ENCODE data around the gene PFDN6. TPM values are rescaled to one million over a fixed set of nuclear protein-coding genes. Genes with fewer than 3 reads are reported as not detected.

Gene PFDN6
- total and polyA plus RNA-seq, 2 of the 13 experiments (the other 11 are each of a cell fraction or from before 2014, with no cell fraction given) = 75.5 to 87.0 TPM

DNA sequence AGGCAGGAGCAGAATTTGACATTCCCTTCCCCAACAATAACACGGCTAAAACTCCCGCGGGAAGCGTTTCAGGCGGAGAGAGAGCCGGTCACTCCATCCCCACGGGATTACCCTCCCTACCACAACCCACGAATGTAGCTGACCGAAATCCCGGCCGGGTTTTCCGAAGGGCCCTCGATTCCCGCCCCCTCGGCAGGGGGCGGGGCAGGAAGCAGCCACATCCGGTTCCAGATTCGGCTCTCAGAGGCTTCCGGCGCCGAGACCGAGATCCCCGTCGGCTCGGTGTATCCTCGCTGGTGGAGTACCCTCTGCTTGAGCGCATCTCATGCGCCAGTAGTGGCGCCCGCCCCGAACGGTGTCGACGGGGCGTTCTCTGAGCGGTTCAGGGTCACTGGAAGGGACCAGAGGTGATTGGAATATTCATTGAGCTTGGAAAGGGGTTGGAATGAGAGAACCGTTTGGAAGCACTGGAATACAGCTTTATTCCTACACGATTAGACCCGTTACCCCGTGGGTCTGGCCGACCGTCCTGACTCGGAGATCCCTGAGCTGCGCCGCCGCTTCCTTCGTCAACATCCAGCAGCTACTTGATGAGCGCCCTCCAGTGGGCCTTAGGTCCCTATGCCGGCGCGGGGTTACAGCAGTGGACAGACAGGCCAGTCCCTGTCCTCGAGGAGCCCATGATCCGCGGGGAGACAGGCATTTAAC is 10.0 kb downstream of the PFDN6 start (continued):
- TF ChIP-seq ZNF431 (CRISPR knock-in tag; IDR thresholded peaks at IDR 0.05; ENCODE audit: borderline replicate concordance, low read depth) = peak; percentile 15
- peak; percentile 69 for TF ChIP-seq FOXA3 (CRISPR knock-in tag; IDR thresholded peaks at IDR 0.05)
- TF ChIP-seq RAD21 (CRISPR knock-in tag; IDR thresholded peaks at IDR 0.05) = peak; percentile 74
- peak; percentile 27; the same call in 1 of the 2 replicates for TF ChIP-seq NFKB2 (CRISPR knock-in tag; IDR thresholded peaks at IDR 0.05; ENCODE audit: borderline replicate concordance)
- TF ChIP-seq KLF12 (CRISPR knock-in tag; IDR thresholded peaks at IDR 0.05; ENCODE audit: borderline replicate concordance) = peak; percentile 37; the same call in 1 of the 2 replicates
- TF ChIP-seq SMYD3 (CRISPR knock-in tag; IDR thresholded peaks at IDR 0.05) = peak; percentile 63; the same call in 1 of the 2 replicates
- TF ChIP-seq, protein P1, sequence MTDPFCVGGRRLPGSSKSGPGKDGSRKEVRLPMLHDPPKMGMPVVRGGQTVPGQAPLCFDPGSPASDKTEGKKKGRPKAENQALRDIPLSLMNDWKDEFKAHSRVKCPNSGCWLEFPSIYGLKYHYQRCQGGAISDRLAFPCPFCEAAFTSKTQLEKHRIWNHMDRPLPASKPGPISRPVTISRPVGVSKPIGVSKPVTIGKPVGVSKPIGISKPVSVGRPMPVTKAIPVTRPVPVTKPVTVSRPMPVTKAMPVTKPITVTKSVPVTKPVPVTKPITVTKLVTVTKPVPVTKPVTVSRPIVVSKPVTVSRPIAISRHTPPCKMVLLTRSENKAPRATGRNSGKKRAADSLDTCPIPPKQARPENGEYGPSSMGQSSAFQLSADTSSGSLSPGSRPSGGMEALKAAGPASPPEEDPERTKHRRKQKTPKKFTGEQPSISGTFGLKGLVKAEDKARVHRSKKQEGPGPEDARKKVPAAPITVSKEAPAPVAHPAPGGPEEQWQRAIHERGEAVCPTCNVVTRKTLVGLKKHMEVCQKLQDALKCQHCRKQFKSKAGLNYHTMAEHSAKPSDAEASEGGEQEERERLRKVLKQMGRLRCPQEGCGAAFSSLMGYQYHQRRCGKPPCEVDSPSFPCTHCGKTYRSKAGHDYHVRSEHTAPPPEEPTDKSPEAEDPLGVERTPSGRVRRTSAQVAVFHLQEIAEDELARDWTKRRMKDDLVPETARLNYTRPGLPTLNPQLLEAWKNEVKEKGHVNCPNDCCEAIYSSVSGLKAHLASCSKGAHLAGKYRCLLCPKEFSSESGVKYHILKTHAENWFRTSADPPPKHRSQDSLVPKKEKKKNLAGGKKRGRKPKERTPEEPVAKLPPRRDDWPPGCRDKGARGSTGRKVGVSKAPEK (CRISPR knock-in tag; IDR thresholded peaks at IDR 0.05; ENCODE audit: borderline replicate concordance) = no peak; the same call in 1 of the 2 replicates
- TF ChIP-seq REPIN1 (CRISPR knock-in tag; IDR thresholded peaks at IDR 0.05; ENCODE audit: borderline replicate concordance, low read depth) = peak; percentile 95
- TF ChIP-seq, protein P2, sequence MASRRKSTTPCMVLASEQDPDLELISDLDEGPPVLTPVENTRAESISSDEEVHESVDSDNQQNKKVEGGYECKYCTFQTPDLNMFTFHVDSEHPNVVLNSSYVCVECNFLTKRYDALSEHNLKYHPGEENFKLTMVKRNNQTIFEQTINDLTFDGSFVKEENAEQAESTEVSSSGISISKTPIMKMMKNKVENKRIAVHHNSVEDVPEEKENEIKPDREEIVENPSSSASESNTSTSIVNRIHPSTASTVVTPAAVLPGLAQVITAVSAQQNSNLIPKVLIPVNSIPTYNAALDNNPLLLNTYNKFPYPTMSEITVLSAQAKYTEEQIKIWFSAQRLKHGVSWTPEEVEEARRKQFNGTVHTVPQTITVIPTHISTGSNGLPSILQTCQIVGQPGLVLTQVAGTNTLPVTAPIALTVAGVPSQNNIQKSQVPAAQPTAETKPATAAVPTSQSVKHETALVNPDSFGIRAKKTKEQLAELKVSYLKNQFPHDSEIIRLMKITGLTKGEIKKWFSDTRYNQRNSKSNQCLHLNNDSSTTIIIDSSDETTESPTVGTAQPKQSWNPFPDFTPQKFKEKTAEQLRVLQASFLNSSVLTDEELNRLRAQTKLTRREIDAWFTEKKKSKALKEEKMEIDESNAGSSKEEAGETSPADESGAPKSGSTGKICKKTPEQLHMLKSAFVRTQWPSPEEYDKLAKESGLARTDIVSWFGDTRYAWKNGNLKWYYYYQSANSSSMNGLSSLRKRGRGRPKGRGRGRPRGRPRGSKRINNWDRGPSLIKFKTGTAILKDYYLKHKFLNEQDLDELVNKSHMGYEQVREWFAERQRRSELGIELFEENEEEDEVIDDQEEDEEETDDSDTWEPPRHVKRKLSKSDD (CRISPR knock-in tag; IDR thresholded peaks at IDR 0.05; ENCODE audit: low read depth) = no peak
- peak; percentile 95 for TF ChIP-seq SRSF1 (optimal IDR thresholded peaks at IDR 0.05; ENCODE audit: low read depth, low read length)
- TF ChIP-seq ASH2L (IDR thresholded peaks at IDR 0.05; ENCODE audit: insufficient read length, low read depth, low read length) = peak; percentile 93
- peak; percentile 77 for TF ChIP-seq HOXA3 (CRISPR knock-in tag; IDR thresholded peaks at IDR 0.05)
- no peak for TF ChIP-seq ZFP41 (CRISPR knock-in tag; IDR thresholded peaks at IDR 0.05; ENCODE audit: borderline replicate concordance)
- TF ChIP-seq ZNF790 (CRISPR knock-in tag; IDR thresholded peaks at IDR 0.05; ENCODE audit: borderline replicate concordance) = no peak; the same call in 1 of the 2 replicates
- peak; percentile 22; the same call in 1 of the 2 replicates for TF ChIP-seq FOXK1 (CRISPR knock-in tag; IDR thresholded peaks at IDR 0.05; ENCODE audit: borderline replicate concordance, low read depth)
- no peak for TF ChIP-seq RNF2 (conservative IDR thresholded peaks at IDR 0.05; ENCODE audit: low read depth)
- TF ChIP-seq, protein P3, sequence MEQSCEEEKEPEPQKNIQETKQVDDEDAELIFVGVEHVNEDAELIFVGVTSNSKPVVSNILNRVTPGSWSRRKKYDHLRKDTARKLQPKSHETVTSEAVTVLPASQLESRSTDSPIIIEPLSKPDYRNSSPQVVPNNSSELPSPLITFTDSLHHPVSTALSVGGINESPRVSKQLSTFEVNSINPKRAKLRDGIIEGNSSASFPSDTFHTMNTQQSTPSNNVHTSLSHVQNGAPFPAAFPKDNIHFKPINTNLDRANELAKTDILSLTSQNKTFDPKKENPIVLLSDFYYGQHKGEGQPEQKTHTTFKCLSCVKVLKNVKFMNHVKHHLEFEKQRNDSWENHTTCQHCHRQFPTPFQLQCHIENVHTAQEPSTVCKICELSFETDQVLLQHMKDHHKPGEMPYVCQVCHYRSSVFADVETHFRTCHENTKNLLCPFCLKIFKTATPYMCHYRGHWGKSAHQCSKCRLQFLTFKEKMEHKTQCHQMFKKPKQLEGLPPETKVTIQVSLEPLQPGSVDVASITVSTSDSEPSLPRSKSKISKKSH (CRISPR knock-in tag; IDR thresholded peaks at IDR 0.05; ENCODE audit: borderline replicate concordance) = peak; percentile 75
- TF ChIP-seq ZNF563 (CRISPR knock-in tag; IDR thresholded peaks at IDR 0.05) = peak; percentile 45; the same call in 1 of the 2 replicates
- TF ChIP-seq SRSF9 (IDR thresholded peaks at IDR 0.05; ENCODE audit: borderline replicate concordance, insufficient read depth, low read depth, low read length, poor library complexity, severe bottlenecking) = no peak
- TF ChIP-seq, protein P4, sequence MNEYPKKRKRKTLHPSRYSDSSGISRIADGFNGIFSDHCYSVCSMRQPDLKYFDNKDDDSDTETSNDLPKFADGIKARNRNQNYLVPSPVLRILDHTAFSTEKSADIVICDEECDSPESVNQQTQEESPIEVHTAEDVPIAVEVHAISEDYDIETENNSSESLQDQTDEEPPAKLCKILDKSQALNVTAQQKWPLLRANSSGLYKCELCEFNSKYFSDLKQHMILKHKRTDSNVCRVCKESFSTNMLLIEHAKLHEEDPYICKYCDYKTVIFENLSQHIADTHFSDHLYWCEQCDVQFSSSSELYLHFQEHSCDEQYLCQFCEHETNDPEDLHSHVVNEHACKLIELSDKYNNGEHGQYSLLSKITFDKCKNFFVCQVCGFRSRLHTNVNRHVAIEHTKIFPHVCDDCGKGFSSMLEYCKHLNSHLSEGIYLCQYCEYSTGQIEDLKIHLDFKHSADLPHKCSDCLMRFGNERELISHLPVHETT (CRISPR knock-in tag; conservative IDR thresholded peaks at IDR 0.05) = peak; percentile 82
